GM12891 (cell line): ENCODE data around the gene NFATC1.

Source experiments
- POLR2A ChIP-seq: IDR thresholded peaks from 2 replicates; pipeline ENCODE4 v1.6.1; 2011; ENCODE audit warnings: low read depth, low read length, control low read depth
- POLR2AphosphoS5 ChIP-seq: IDR thresholded peaks from 2 replicates; pipeline ENCODE4 v1.6.1; 2011; ENCODE audit warnings: low read depth, low read length, control low read depth
- TAF1 ChIP-seq: IDR thresholded peaks from 2 replicates; pipeline ENCODE4 v1.6.1; 2011; ENCODE audit warnings: low read depth, low read length, control low read depth

DNA sequence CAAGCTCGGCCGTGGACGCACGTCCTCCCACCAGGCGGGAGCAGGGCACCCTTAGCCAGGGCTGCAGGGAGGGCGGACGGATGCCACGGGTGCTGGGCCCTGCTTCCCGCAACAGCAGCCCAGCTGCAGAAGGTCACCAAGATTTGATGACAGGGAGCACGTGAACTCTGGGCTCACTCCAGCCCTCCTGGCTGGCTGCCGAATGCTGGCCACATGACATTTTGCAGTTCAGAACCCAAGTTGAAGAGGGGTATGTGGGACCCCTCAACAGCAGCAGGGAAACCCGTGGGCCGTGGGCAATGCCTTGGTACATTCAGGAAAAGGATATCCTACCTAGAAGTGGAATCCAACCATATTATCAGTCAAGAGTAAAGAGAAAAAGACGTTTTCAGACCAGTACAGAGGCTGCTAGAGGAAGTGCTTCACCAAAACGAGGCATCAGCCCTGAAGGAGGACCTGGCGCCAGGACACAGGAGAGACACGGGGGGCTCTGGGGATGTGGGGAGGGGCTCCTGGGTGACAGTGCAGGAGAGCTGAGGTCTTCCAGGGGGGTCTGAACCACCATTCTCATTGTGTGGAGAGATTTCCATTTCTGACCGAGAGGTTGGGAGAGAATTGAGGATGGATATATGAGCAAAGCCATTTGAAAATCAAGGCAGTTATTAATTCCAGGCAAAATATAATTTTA, 176.5 kb downstream of the NFATC1 start:
- TF ChIP-seq POLR2AphosphoS5: no peak
- no peak for TF ChIP-seq TAF1
- TF ChIP-seq POLR2A: no peak
